Fibroblast of lung (primary cell): ENCODE data around the gene ZNF625.
"Not testable (repeated sequence)": the region's sequence is repeated elsewhere in the genome, so short reads cannot be mapped to it uniquely, and the experiment has no call there.

Experiments used
- CTCF ChIP-seq, 2 donors: IDR thresholded peaks in 1 of 2; conservative IDR thresholded peaks in 1 of 2; 1 replicate in 1 of 2; 2 replicates in 1 of 2; pipeline ENCODE4 v1.5.1; 2011 to 2012; ENCODE audit warnings: low read length in 2 of 2, control low read depth in 1 of 2, inconsistent platforms in 1 of 2, low read depth in 1 of 2, mild to moderate bottlenecking in 1 of 2
- EZH2 ChIP-seq: IDR thresholded peaks from 2 replicates; pipeline ENCODE4 v1.5.1; 2012; ENCODE audit warnings: low read length, control low read depth, mild to moderate bottlenecking; ENCODE audit errors: missing control alignments

GRCh38 chr19:12103909-12104308 is 52.6 kb downstream of the ZNF625 start:
- not testable (repeated sequence) for TF ChIP-seq CTCF (conservative IDR thresholded peaks at IDR 0.05 in 1 of 2, IDR thresholded peaks at IDR 0.05 in 1 of 2; ENCODE audit: low read depth in 1 of 2, low read length in 2 of 2); EZH2
